Hepatocyte (in vitro differentiated cells): ENCODE measurements around the gene LATS2. TPM values are rescaled to one million over a fixed set of nuclear protein-coding genes. Genes with fewer than 3 reads are reported as not detected.

Experiments used
- DNase-seq: peaks from one replicate; pipeline ENCODE4 v3.0.0-alpha.2; 2016; ENCODE audit warnings: low spot score
- H2AFZ ChIP-seq: fragments of 200-600 bp; sonication (generic); 2 replicates; pipeline ENCODE4 v1.6.0; 2016; ENCODE audit warnings: antibody characterized with exemption, mild to moderate bottlenecking
- H3K27ac ChIP-seq: fragments of 200-600 bp; sonication (generic); 2 replicates; pipeline ENCODE4 v1.5.1; 2016; ENCODE audit warnings: mild to moderate bottlenecking
- H3K27me3 ChIP-seq: fragments of 200-600 bp; sonication (generic); 2 replicates; pipeline ENCODE4 v1.6.1; 2016
- H3K36me3 ChIP-seq: fragments of 200-600 bp; sonication (generic); replicated peaks from 2 replicates; pipeline ENCODE4 v1.5.1; 2016; ENCODE audit warnings: low read depth; ENCODE audit not compliant: insufficient read depth
- H3K4me1 ChIP-seq: fragments of 200-600 bp; sonication (generic); 2 replicates; pipeline ENCODE4 v1.5.1; 2016; ENCODE audit warnings: mild to moderate bottlenecking, moderate library complexity; ENCODE audit not compliant: insufficient read depth
- H3K4me2 ChIP-seq: fragments of 200-600 bp; sonication (generic); 2 replicates; pipeline ENCODE4 v1.6.0; 2016
- H3K4me3 ChIP-seq: fragments of 200-600 bp; sonication (generic); 2 replicates; pipeline ENCODE4 v1.5.1; 2016; ENCODE audit warnings: mild to moderate bottlenecking
- H3K79me2 ChIP-seq: fragments of 200-600 bp; sonication (generic); 2 replicates; pipeline ENCODE4 v1.6.0; 2017; ENCODE audit warnings: mild to moderate bottlenecking
- H3K9me2 ChIP-seq: fragments of 200-600 bp; sonication (generic); replicated peaks from 2 replicates; pipeline ENCODE4 v1.6.0; 2017; ENCODE audit warnings: mild to moderate bottlenecking; ENCODE audit not compliant: insufficient read depth
- H3K9me3 ChIP-seq: fragments of 200-600 bp; sonication (generic); 2 replicates; pipeline ENCODE4 v1.5.1; 2016; ENCODE audit warnings: low read depth, mild to moderate bottlenecking
- H4K20me1 ChIP-seq: fragments of 200-600 bp; sonication (generic); 2 replicates; pipeline ENCODE4 v1.6.0; 2016; ENCODE audit warnings: mild to moderate bottlenecking; ENCODE audit not compliant: insufficient read depth, poor library complexity, severe bottlenecking
- EZH2 ChIP-seq: fragments of 200-600 bp; sonication (generic); IDR thresholded peaks from 2 replicates; pipeline ENCODE4 v1.6.1; 2016; ENCODE audit warnings: antibody characterized with exemption, mild to moderate bottlenecking, borderline replicate concordance
- EZH2phosphoT487 ChIP-seq: fragments of 200-600 bp; sonication (generic); IDR thresholded peaks from one replicate; pipeline ENCODE4 v1.6.1; 2018; ENCODE audit warnings: antibody characterized with exemption, mild to moderate bottlenecking, low read depth, moderate library complexity; ENCODE audit not compliant: unreplicated experiment, severe bottlenecking
- WGBS: methylation state at CpG from one replicate; pipeline ENCODE4 v1.1.6; 2016; ENCODE audit warnings: low lambda C conversion rate; ENCODE audit errors: missing lambda C conversion rate; 5-methylcytosine and 5-hydroxymethylcytosine counted together
- polyA plus RNA-seq: library from polyadenylated mRNA; unstranded; fragments of >200 nt; fragmentation: Nextera tagmentation; extraction: Ambion mirVana; gene quantifications from 2 replicates; pipeline ENCODE4 v1.2.1, GENCODE V29; 2016
- total RNA-seq: library from RNA; depleted of rRNA; stranded (reverse); fragments of >200 nt; gene quantifications from 2 replicates; pipeline ENCODE4 v1.2.3, GENCODE V29; 2014
- TF ChIP-seq, protein P1 (sequence below): fragments of 200-600 bp; sonication (generic); IDR thresholded peaks from 2 replicates; pipeline ENCODE4 v1.5.1; 2016; ENCODE audit warnings: antibody characterized with exemption, mild to moderate bottlenecking; ENCODE audit not compliant: poor library complexity

The LATS2 gene
- total and polyA plus RNA-seq, 2 experiments from 2014 or later, result 6.2 to 15.5 TPM

DNA sequence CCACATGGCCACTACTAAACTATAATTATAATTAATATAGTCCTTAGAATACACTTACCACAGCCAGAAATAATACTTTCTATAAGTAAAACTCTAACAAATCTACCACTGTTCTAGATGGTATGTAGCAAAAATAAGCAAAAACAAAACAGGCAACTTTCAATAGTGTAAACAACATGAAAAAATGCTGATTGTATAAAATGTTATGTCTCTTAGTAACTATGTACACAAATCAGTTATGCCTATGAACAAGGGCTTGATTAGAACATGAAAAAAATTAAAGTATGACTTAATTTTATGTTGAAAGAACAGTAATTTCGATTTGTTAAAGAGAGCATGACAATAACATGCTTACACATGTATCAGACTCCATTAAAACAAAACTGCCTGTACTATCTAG is 60.7 kb downstream of the LATS2 start:
- DNase-seq, result no peak
- TF ChIP-seq, protein P1, sequence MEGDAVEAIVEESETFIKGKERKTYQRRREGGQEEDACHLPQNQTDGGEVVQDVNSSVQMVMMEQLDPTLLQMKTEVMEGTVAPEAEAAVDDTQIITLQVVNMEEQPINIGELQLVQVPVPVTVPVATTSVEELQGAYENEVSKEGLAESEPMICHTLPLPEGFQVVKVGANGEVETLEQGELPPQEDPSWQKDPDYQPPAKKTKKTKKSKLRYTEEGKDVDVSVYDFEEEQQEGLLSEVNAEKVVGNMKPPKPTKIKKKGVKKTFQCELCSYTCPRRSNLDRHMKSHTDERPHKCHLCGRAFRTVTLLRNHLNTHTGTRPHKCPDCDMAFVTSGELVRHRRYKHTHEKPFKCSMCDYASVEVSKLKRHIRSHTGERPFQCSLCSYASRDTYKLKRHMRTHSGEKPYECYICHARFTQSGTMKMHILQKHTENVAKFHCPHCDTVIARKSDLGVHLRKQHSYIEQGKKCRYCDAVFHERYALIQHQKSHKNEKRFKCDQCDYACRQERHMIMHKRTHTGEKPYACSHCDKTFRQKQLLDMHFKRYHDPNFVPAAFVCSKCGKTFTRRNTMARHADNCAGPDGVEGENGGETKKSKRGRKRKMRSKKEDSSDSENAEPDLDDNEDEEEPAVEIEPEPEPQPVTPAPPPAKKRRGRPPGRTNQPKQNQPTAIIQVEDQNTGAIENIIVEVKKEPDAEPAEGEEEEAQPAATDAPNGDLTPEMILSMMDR, result no peak
- TF ChIP-seq EZH2 (no peak), EZH2phosphoT487 (no peak)
- no peaks in the 10 kb centered on the region for H3K27me3 ChIP-seq
- H3K4me3 ChIP-seq, result no peak overlapping the region
- H3K4me1 ChIP-seq, result peaks cover 11% of the 10 kb centered on the region
- no peaks in the 10 kb centered on the region for H3K9me2 ChIP-seq
- H3K79me2 ChIP-seq, result peaks cover 92% of the 10 kb centered on the region
- no peak overlapping the region for H3K4me2 ChIP-seq
- H2AFZ ChIP-seq, result no peak overlapping the region
- 94% methylated on average over 1 of the region's 1 CpG for whole genome bisulfite sequencing
- H3K9me3 ChIP-seq, result no peaks in the 10 kb centered on the region
- no peaks in the 10 kb centered on the region for H3K36me3 ChIP-seq
- peaks cover 9% of the 10 kb centered on the region for H4K20me1 ChIP-seq
- no peak overlapping the region for H3K27ac ChIP-seq

DNA sequence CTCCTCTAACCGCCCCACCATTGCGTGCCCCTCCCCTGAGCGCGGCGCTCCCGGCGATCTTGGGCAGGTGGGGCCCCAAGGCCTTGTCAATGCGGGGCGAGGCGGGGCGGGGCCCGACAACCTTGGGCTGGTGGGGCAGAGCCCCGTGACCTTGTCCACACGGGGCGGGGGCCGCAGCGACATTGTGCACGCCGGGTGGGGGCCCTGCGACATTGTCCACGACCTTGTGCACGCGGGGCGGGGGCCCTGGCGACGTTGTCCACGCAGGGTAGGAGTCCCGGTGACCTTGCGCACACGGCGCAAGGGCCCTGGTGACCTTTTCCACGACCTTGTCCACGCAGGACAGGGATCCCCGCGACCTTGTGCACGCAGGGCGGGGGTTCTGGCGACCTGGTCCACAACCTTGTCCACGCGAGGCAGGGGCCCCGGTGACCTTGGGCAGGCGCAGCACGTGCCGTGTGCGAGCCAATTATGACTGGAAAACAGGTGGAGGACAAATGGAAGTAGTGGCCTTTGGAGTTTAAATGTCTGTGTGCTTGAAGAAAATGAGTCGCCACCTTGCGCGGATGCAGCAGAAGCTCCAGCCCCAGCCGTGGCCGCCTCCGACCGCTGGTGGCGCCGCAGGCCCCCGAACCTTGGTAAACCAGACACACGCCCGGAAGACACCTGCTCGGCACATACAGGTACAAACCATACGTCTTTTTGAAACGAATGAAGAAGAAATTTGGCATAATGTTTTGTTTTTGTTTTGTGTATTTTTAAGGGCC is 62.6 kb downstream of the LATS2 start:
- Histone ChIP-seq H4K20me1 (peaks cover 12% of the 10 kb centered on the region), H3K27me3 (no peaks in the 10 kb centered on the region), H2AFZ (no peak overlapping the region), H3K27ac (no peak overlapping the region), H3K4me3 (no peak overlapping the region), H3K36me3 (no peaks in the 10 kb centered on the region), H3K9me3 (no peaks in the 10 kb centered on the region), H3K79me2 (peaks cover 92% of the 10 kb centered on the region), H3K4me2 (no peak overlapping the region), H3K4me1 (peaks cover 4% of the 10 kb centered on the region), H3K9me2 (no peaks in the 10 kb centered on the region)
- TF ChIP-seq, protein P1, result no peak
- TF ChIP-seq EZH2 (no peak), EZH2phosphoT487 (no peak)
- WGBS, result 98% methylated on average over 41 of the region's 60 CpGs
- no peak for DNase-seq

DNA sequence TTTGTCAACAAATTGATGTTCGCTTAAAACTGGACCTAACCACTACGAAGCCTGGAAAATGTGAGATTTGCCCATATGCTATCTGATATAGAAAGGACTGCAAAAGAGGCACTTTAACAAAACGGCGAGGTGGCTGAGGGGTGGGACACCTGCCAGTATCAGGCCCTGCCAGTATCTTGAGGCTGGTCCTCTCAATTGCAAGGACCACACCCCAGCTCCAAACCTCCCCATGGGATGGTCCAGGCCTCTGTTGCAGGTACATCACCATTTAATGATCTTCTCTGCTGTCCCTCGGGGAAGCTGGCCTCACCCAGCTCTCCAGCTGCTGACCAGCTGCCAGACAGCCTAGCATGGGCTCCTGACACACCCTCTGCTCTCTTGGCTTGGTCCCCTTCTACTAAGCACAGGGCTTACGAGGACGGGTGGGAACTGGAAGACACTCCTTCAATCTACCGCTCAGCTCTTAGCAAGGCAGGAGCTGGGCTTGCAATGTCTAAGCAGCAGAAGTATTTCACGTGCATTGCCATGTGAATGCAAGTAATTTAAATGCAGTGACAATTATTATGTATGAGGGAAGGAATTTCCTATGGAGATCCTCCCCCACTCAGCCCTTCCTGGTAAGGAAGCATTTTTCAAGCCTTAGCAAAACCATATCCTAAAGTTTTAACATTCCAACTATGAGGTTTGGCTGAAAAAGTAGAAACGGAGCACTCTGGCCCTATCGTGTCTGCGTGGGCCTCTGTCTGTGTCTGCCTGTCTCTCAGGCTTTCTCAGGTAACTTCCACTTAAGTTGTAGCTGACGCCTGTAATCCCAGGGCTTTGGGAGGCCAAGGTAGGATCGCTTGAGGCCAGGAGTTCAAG is 63.9 kb downstream of the LATS2 start:
- Histone ChIP-seq H3K36me3 (no peaks in the 10 kb centered on the region), H4K20me1 (peaks cover 12% of the 10 kb centered on the region), H3K27me3 (no peaks in the 10 kb centered on the region), H3K27ac (peak overlapping the region; percentile 55), H3K4me2 (no peak overlapping the region), H3K4me3 (no peak overlapping the region), H3K9me2 (no peaks in the 10 kb centered on the region), H3K9me3 (no peaks in the 10 kb centered on the region), H2AFZ (no peak overlapping the region), H3K4me1 (no peaks in the 10 kb centered on the region), H3K79me2 (peaks cover 86% of the 10 kb centered on the region)
- WGBS, result 84% methylated on average over 14 of the region's 14 CpGs
- no peak for TF ChIP-seq EZH2
- no peak for TF ChIP-seq EZH2phosphoT487
- TF ChIP-seq, protein P1, result no peak
- DNase-seq, result no peak
